Ishikawa (cell line): ENCODE data around the gene EXOSC3.

Experiments
- CEBPB ChIP-seq: IDR thresholded peaks from 2 replicates; pipeline ENCODE4 v1.6.1; 2012
- TF ChIP-seq, protein P1 (sequence below): IDR thresholded peaks from 2 replicates; pipeline ENCODE4 v1.6.1; 2012

DNA sequence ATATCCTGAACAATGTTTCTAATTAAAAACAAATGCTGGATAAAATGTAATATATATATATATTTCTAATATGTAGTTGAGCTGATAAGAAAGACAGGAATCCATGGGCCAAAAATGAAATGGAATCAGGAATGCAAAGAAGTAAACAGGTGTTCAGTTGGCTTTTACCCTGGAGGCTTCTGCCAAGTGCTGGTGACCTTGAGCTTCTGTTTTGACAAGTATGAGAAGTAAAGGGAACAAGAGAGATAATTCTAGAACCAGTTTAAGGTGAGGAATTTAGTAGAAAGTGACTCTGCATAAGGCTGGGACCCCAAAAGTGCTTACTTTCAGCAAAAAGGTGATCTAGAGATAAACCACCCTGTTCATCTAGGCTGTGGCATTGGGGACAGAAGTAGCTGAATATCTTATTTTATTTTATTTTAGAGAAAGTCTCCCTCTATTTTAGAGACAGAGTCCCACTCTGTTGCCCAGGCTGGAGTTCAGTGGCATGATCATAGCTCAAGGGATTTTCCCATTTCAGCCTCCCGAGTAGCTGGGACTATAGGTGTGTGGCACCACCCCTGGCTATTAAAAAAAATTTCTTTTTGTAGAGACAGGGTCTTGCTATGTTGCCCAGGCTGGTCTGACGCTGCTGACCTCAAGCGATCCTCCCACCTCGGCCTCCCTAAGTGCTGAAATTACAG lies 42.8 kb upstream of the EXOSC3 start:
- TF ChIP-seq, protein P1, sequence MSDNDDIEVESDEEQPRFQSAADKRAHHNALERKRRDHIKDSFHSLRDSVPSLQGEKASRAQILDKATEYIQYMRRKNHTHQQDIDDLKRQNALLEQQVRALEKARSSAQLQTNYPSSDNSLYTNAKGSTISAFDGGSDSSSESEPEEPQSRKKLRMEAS: no peak
- TF ChIP-seq CEBPB: no peak
